ENCODE data around the gene SLFN13.

GRCh38 chr17:35406568-35406967, 42.0 kb downstream of the SLFN13 start:
- TF ChIP-seq USF1 (CRISPR knock-in tag; IDR thresholded peaks at IDR 0.05) (no peak), NFYB (CRISPR knock-in tag; conservative IDR thresholded peaks at IDR 0.05; ENCODE audit: low read depth) (no peak), ZBTB43 (CRISPR knock-in tag; IDR thresholded peaks at IDR 0.05) (no peak), CTCF (IDR thresholded peaks at IDR 0.05) (no peak), NR3C1 (CRISPR knock-in tag; conservative IDR thresholded peaks at IDR 0.05; ENCODE audit: low read depth) (no peak), TCF7 (CRISPR knock-in tag; IDR thresholded peaks at IDR 0.05; ENCODE audit: low read depth) (no peak), SP1 (CRISPR knock-in tag; conservative IDR thresholded peaks at IDR 0.05) (no peak), ZNF317 (CRISPR knock-in tag; IDR thresholded peaks at IDR 0.05; ENCODE audit: borderline replicate concordance, low read depth) (no peak), ZNF423 (CRISPR knock-in tag; IDR thresholded peaks at IDR 0.05) (no peak), MLX (CRISPR knock-in tag; IDR thresholded peaks at IDR 0.05) (no peak), ZNF121 (CRISPR knock-in tag; IDR thresholded peaks at IDR 0.05) (no peak), ZNF671 (CRISPR knock-in tag; IDR thresholded peaks at IDR 0.05) (no peak), NR2C2 (CRISPR knock-in tag; IDR thresholded peaks at IDR 0.05) (no peak)
